Umbilical cord (tissue), 2 donors: ENCODE measurements around the gene HLA-E. TPM values are rescaled to one million over a fixed set of nuclear protein-coding genes. Genes with fewer than 3 reads are reported as not detected.
"Not testable (repeated sequence)": the region's sequence is repeated elsewhere in the genome, so short reads cannot be mapped to it uniquely, and the experiment has no call there.

Experiments used
- DNase-seq: peaks from one replicate; pipeline ENCODE4 v3.0.0-alpha.2; 2015; ENCODE audit warnings: low spot score
- total RNA-seq: library from RNA; depleted of rRNA; stranded (reverse); fragments of >200 nt; gene quantifications from one replicate; pipeline ENCODE4 v1.2.3, GENCODE V29; 2014; ENCODE audit warnings: low replicate concordance; ENCODE audit not compliant: insufficient read depth

The HLA-E gene
- 186 TPM for total RNA-seq

DNA sequence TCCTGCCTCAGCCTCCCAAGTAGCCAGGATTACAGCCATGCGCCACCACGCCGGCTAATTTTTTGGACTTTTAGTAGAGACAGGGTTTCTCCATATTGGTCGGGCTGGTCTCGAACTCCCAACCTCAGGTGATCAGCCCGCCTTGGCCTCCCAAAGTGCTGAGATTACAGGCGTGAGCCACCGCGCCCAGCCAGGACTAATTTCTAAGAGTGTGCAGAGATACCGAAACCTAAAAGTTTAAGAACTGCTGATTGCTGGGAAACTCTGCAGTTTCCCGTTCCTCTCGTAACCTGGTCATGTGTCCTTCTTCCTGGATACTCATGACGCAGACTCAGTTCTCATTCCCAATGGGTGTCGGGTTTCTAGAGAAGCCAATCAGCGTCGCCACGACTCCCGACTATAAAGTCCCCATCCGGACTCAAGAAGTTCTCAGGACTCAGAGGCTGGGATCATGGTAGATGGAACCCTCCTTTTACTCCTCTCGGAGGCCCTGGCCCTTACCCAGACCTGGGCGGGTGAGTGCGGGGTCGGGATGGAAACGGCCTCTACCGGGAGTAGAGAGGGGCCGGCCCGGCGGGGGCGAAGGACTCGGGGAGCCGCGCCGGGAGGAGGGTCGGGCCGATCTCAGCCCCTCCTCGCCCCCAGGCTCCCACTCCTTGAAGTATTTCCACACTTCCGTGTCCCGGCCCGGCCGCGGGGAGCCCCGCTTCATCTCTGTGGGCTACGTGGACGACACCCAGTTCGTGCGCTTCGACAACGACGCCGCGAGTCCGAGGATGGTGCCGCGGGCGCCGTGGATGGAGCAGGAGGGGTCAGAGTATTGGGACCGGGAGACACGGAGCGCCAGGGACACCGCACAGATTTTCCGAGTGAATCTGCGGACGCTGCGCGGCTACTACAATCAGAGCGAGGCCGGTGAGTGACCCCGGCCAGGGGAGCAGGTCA lies at the start of gene HLA-E:
HLA-E (plus strand) TSS at position 429 of the 945 bp plus-strand sequence; CDS start at position 452, 23 bp downstream.
- DNase-seq = peak; percentile 100

DNA sequence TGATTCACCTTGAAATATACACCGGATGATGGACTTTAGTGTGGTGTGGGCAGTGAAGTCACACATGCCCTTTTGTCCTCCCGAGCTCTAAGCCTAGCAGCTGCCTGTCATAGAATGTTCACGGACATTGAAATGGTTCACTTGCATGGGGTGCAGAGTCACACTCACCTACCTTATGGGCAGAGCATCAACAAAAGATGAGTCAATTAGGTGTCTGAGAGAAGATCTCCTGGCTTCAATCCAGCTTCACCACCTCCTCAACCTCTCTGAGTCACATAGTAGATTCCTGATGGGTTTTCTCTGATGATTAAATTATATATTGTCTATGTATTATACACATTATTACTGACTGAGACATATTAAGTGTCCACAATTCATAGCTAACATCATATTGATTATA lies 48.1 kb upstream of the HLA-E start:
- DNase-seq = no peak

DNA sequence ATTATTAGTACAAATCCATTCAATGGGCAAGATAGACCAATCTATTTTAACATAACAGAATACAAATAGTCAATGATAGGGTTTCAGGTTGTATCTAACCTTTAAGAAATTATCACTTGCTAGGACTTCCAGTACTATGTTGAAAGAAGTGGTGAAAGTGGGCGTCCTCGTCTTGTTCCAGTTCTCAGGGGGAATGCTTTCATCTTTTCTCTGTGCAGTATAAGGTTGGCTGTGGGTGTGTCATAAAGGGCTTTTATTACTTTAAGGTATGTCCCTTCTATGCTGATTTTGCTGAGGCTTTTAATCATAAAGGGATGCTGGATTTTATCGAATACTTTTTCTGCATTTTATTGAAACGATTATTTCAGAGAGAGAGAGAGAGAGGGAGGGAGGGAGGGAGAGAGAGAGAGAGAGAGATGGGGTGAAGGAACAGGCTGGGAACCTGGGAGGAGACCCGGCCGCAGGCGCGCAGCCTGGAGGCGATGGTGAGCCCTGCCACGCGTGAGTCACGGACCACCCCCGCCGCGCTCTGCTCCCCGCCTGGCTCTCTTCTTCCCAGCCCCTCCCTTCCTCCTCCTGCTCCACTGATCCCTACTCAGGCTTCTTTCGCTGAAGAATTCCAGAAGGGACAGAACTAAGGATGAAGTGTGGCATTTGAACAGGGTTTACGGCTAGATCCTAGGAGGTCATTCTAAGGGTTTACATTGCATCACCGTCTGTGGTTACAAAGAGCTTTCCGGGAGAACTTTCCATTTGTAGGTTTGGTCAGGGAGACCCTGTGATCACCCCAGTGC lies 45.5 kb upstream of the HLA-E start:
- DNase-seq = peak; percentile 30

- no peak for DNase-seq
Observed at GRCh38 chr6:30444451-30444742, 44.9 kb upstream of the HLA-E start.

GRCh38 chr6:30446259-30446658 lies 43.0 kb upstream of the HLA-E start:
- no peak for DNase-seq

DNA sequence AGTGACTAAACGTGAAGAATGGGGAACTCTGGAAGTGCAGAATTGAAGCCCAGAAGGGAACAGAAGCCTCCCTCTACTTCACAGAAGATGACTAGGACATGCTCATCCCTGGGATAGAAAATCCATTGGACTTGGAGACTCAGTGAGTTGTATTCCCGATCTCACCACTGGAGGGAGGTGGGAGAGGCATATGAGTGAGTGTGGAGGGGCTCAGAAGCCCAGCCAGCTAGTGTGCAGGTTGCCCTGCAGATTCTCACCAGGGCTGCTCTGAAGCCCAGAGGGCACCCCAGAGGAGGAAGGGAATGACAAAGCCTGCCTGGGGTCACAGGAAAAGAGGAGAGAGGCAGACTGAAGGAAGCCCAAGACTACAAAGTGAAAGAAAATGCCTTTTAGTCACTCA lies 42.1 kb upstream of the HLA-E start:
- DNase-seq = no peak

DNA sequence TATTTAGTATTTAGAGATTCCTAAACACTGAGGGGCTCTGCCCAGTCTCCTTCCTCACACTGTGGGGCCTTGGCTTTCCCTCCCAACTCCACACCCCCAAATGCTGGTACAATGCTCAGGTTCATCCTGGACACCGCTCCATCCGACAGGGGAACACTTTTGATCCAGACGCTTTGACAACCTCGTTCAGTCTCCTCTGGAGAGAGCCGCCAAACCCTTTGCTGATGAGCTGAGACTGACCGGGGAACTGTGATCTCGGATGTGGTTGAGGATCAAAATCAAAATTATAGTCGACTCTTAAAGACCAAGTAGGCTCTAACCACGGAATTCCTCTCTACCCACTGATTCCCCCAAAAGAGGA lies 38.8 kb upstream of the HLA-E start:
- DNase-seq = no peak

GRCh38 chr6:30450909-30451841 lies 38.1 kb upstream of the HLA-E start:
- DNase-seq = peak; percentile 76

- DNase-seq = no peak
Observed at GRCh38 chr6:30452736-30453507, 36.4 kb upstream of the HLA-E start.

DNA sequence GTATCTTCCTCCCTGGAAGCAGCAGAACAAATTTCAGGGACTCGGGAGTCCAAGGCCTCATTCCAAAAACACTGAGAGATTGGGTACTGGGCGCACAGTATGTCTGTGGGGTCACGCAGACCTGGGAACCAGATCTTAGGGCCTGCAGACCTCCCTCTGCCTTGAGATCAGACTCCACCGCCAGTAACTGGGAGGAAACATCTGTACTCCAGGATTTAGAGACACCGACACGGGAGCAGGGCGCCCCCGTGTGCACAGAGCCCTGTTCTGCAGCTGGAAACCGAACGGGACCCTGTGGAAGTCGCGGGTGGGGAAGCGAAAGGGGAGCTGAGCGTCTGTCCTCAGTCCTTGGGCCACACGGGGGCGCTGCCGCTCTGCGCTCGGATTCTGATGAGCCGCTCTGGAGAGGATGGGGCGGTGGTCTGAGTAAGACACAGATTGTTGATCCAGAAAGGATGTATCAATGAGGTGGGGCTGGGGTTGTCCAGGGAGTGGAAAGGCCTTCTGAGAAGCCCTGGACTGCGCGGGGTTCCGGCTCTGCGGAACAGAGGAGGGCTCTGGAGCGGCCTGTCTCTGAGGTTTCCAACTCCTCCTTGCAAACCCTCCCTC lies 35.7 kb upstream of the HLA-E start:
- peak; percentile 81 for DNase-seq

GRCh38 chr6:30459145-30459544 lies 30.2 kb upstream of the HLA-E start:
- DNase-seq = no peak

- DNase-seq = no peak
Observed at GRCh38 chr6:30461055-30461454, 28.3 kb upstream of the HLA-E start.

DNA sequence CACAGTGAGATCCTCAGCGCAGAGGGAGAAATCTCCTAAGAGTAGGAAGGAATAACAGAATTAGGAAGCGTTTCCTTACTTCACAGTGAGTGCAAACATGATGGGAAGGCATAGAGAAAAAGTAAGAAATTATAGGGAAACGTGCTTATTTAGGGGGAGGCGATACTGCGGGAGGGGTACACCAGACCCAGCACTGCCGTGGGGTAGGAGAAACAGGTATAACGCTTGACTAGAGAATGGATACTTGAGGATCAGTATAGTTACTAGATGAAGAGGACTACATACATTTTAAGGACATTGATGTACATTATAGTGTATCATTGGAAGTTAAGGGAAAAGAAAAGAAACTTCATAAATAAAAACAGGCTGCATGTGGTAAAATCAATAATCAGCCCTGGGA lies 26.8 kb upstream of the HLA-E start:
- DNase-seq = no peak

GRCh38 chr6:30463242-30463641 lies 26.1 kb upstream of the HLA-E start:
- DNase-seq = no peak

- no peak for DNase-seq
Observed at GRCh38 chr6:30463651-30464618, 25.4 kb upstream of the HLA-E start.

DNA sequence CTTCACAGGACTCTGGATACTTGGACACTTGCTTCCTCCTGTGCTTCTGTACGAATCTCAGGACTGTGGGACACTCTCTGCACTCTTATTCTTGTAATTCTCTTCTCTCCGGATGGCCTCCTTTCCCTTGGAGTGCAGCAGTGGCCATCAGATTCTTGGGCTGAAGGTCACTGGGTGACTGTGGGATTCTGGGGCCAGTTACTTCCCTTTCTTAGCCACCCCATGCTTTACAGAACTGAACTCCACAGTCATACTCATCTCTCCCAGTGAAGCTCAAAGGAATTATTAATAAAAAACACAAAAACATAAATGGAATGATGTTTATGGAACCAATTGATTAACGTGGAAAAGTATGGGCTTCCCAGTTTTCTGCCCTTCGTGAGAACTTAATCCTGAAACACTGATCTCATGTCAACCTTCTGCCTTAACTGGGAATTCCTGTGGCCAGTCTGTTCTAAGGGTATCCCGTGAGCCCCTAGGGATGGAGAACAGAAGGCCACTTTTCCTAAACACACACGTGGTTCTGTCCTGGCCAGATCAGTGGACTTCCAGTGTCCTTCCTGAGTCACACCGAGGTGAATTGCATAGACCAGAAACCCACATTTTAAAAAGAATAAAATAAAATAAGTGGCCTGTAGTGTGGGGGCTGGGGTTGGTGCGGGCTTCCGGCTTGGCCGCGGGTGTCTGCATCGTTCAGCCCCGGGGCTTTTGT lies 23.6 kb upstream of the HLA-E start:
- DNase-seq = no peak

DNA sequence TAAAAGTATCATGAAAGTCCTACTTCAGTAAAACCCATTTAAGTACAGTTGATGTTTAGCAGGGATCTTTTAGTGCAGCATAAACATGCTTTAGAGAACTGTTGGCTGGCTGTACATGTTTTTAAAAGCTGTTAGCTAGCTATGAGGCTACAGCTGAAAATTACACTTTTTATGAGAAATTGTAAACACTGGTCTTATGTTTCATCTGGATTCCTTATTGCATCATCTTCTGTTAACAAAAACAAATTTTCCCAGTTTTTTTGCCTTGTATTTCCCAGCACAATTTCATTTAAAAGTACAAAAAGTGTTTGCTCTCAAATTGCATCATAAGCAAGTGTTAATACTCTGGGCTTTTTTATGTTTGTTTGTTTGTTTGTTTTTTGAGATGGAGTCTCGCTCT lies 18.3 kb upstream of the HLA-E start:
- no peak for DNase-seq

- DNase-seq = not testable (repeated sequence)
Observed at GRCh38 chr6:30475116-30475515, 14.2 kb upstream of the HLA-E start.
